GM21825 (cell line): ENCODE results near the gene RNF222.
"Not testable (repeated sequence)": the region's sequence is repeated elsewhere in the genome, so short reads cannot be mapped to it uniquely, and the experiment has no call there.

ENCODE experiments used
- ATAC-seq: cut with Tn5 transposase; IDR thresholded peaks from one replicate; pipeline ENCODE4 v1.9.1; 2021; ENCODE audit warnings: mild to moderate bottlenecking, moderate library complexity; ENCODE audit not compliant: unreplicated experiment

The RNF222 gene

GRCh38 chr17:8347001-8347400, 50.6 kb downstream of the RNF222 start:
- not testable (repeated sequence) for ATAC-seq

- no peak for ATAC-seq
These were observed 51.5 kb downstream of the RNF222 start for GRCh38 chr17:8345951-8346665.

GRCh38 chr17:8345052-8345690, 52.5 kb downstream of the RNF222 start:
- no peak for ATAC-seq

GRCh38 chr17:8341456-8341855, 56.2 kb downstream of the RNF222 start:
- ATAC-seq = no peak
